CD4-positive, alpha-beta T cell (primary cell): ENCODE data around the gene ZFX. TPM values are rescaled to one million over a fixed set of nuclear protein-coding genes. Genes with fewer than 3 reads are reported as not detected.

Experiments used
- ATAC-seq: fragments of 200-7000 bp; cut with Tn5 transposase; one replicate; pipeline ENCODE4 v1.10.0; 2022; ENCODE audit warnings: mild to moderate bottlenecking; ENCODE audit not compliant: poor library complexity
- CTCF ChIA-PET: fragments of 350-600 bp; sonication (Branson Sonifier 250); formaldehyde crosslinking; loops from one replicate; lab custom pipeline; 2021; ENCODE audit warnings: antibody characterized with exemption, inconsistent platforms; lab: Charles Lee
- POLR2A ChIA-PET: fragments of 350-600 bp; sonication (Branson Sonifier 250); formaldehyde crosslinking; loops from one replicate; lab custom pipeline; 2021; ENCODE audit warnings: antibody characterized with exemption, inconsistent platforms; lab: Charles Lee
- DNase-seq, 14 experiments: peaks; one replicate each; pipeline ENCODE4 v3.0.0-alpha.2; 2013 to 2020; ENCODE audit warnings: mixed read lengths in 2 of 14
- H3K27ac ChIP-seq, 2 donors: one replicate each; pipeline versions ENCODE4 v1.5.1 to v1.7.0; 2013; ENCODE audit warnings: low read length in 2 of 2, low read depth in 1 of 2, mild to moderate bottlenecking in 1 of 2
- H3K27me3 ChIP-seq, 2 experiments: 1 replicate in 1 of 2; 2 replicates in 1 of 2; pipeline versions ENCODE4 v1.6.1 to v1.7.0; 2013; ENCODE audit warnings: low read length in 2 of 2, control low read depth in 1 of 2, mild to moderate bottlenecking in 1 of 2, moderate library complexity in 1 of 2; ENCODE audit not compliant: insufficient read depth in 2 of 2, control insufficient read depth in 1 of 2
- H3K36me3 ChIP-seq: one replicate; pipeline ENCODE4 v1.6.1; 2013; ENCODE audit warnings: low read length, control low read depth; ENCODE audit not compliant: insufficient read depth
- H3K4me1 ChIP-seq: one replicate; pipeline ENCODE4 v1.6.1; 2013; ENCODE audit warnings: low read length, control low read depth; ENCODE audit not compliant: insufficient read depth
- H3K4me3 ChIP-seq: one replicate; pipeline ENCODE4 v1.5.1; 2013; ENCODE audit warnings: mild to moderate bottlenecking, low read length, moderate library complexity
- H3K9me3 ChIP-seq, 2 experiments: 1 replicate in 1 of 2; 2 replicates in 1 of 2; pipeline versions ENCODE4 v1.6.1 to v1.7.0; 2013; ENCODE audit warnings: low read length in 2 of 2, mild to moderate bottlenecking in 2 of 2, control low read depth in 1 of 2, moderate library complexity in 1 of 2; ENCODE audit not compliant: control insufficient read depth in 1 of 2, insufficient read depth in 1 of 2
- H3K27ac Mint-ChIP-seq: one replicate; pipeline ENCODE4 v1.8.0; 2020; ENCODE audit warnings: mixed read lengths
- H3K27me3 Mint-ChIP-seq: one replicate; pipeline ENCODE4 v1.8.0; 2021; ENCODE audit warnings: mixed read lengths
- H3K36me3 Mint-ChIP-seq: one replicate; pipeline ENCODE4 v1.8.0; 2021; ENCODE audit warnings: low read depth, mixed read lengths
- H3K4me1 Mint-ChIP-seq: one replicate; pipeline ENCODE4 v1.8.0; 2021; ENCODE audit warnings: low read depth, mixed read lengths
- H3K4me3 Mint-ChIP-seq: one replicate; pipeline ENCODE4 v1.8.0; 2020; ENCODE audit warnings: mild to moderate bottlenecking, mixed read lengths
- H3K9me3 Mint-ChIP-seq: one replicate; pipeline ENCODE4 v1.8.0; 2020; ENCODE audit warnings: mixed read lengths
- CTCF ChIP-seq: fragments of 200-600 bp; IDR thresholded peaks from one replicate; pipeline ENCODE4 v1.8.0; 2022; ENCODE audit warnings: antibody characterized with exemption, mild to moderate bottlenecking
- intact Hi-C, 2 experiments: fragments of 100-400 bp; cut with DNase I in 1 of 2; cut with micrococcal nuclease in 1 of 2; formaldehyde crosslinking; loops; one replicate each; pipeline versions ENCODE4 v1.15.1 to v1.9.0; 2023 to 2025; cut with DNase I, micrococcal nuclease
- total RNA-seq, 174 experiments: library from RNA in 2 of 174; stranded (reverse) in 2 of 174; gene quantifications; one replicate each; pipeline ENCODE4 v1.2.3 and lab custom pipeline; 2021 to 2026

Gene ZFX
- total RNA-seq, 2 experiments from 2014 or later = 44.2 to 50.1 TPM

GRCh38 chrX:24173115-24173847 lies 23.8 kb downstream of the ZFX start:
- Mint-ChIP-seq H3K36me3 (peaks cover 59% of the 10 kb centered on the region), H3K4me3 (no peak overlapping the region), H3K9me3 (no peaks in the 10 kb centered on the region), H3K27ac (no peak overlapping the region), H3K27me3 (no peaks in the 10 kb centered on the region), H3K4me1 (peaks cover 32% of the 10 kb centered on the region)
- intact Hi-C loops = no loop called here
- peaks cover 34% of the 10 kb centered on the region for H3K36me3 ChIP-seq
- no peaks in the 10 kb centered on the region for H3K27me3 ChIP-seq
- ATAC-seq = no peak
- TF ChIP-seq CTCF = no peak
- ChIA-PET POLR2A (no interaction called here), CTCF (interaction anchor here (0.6 kb wide), 1 partner anchor 119 kb away, joined by 4 read pairs; the partner anchor contains the start of gene EIF2S3)
- H3K4me3 ChIP-seq = no peak overlapping the region
- H3K27ac ChIP-seq = no peak overlapping the region
- no peaks in the 10 kb centered on the region for H3K9me3 ChIP-seq
- peaks cover 3% of the 10 kb centered on the region for H3K4me1 ChIP-seq
- DNase-seq = no peak

- Histone ChIP-seq H3K4me3 (no peak overlapping the region), H3K27me3 (no peaks in the 10 kb centered on the region), H3K36me3 (peaks cover 43% of the 10 kb centered on the region), H3K9me3 (no peaks in the 10 kb centered on the region), H3K27ac (no peak overlapping the region), H3K4me1 (no peaks in the 10 kb centered on the region)
- Mint-ChIP-seq H3K4me3 (no peak overlapping the region), H3K36me3 (peaks cover 58% of the 10 kb centered on the region), H3K27me3 (no peaks in the 10 kb centered on the region), H3K27ac (peak overlapping the region; percentile 17), H3K9me3 (no peaks in the 10 kb centered on the region), H3K4me1 (peaks cover 15% of the 10 kb centered on the region)
- no peak for TF ChIP-seq CTCF
- DNase-seq (no peak), ATAC-seq (no peak)
- POLR2A ChIA-PET = no interaction called here
- CTCF ChIA-PET = interaction anchor here (1.0 kb wide), 1 partner anchor 17 kb away, joined by 3 read pairs; no protein-coding TSS in a partner anchor
- intact Hi-C loops = no loop called here
These were observed 25.7 kb downstream of the ZFX start for GRCh38 chrX:24175276-24175675.

GRCh38 chrX:24178441-24178840 lies 28.9 kb downstream of the ZFX start:
- ATAC-seq (no peak), DNase-seq (no peak)
- Histone ChIP-seq H3K9me3 (no peaks in the 10 kb centered on the region), H3K36me3 (peaks cover 40% of the 10 kb centered on the region), H3K27me3 (no peaks in the 10 kb centered on the region), H3K4me3 (no peak overlapping the region), H3K4me1 (no peaks in the 10 kb centered on the region), H3K27ac (no peak overlapping the region)
- peaks cover 33% of the 10 kb centered on the region for H3K36me3 Mint-ChIP-seq
- ChIA-PET CTCF (no interaction called here), POLR2A (no interaction called here)
- H3K9me3 Mint-ChIP-seq = no peaks in the 10 kb centered on the region
- no peaks in the 10 kb centered on the region for H3K27me3 Mint-ChIP-seq
- intact Hi-C loops = no loop called here
- peaks cover 5% of the 10 kb centered on the region for H3K4me1 Mint-ChIP-seq
- H3K27ac Mint-ChIP-seq = no peak overlapping the region
- H3K4me3 Mint-ChIP-seq = no peak overlapping the region
- TF ChIP-seq CTCF = no peak
